ENCODE measurements around the gene CGB7. TPM values are rescaled to one million over a fixed set of nuclear protein-coding genes. Genes with fewer than 3 reads are reported as not detected.
A peak's percentile ranks its signal among the peaks of the same experiment; 100 is the strongest.

Gene CGB7
- total and polyA plus RNA-seq, 9 of the 15 experiments (the other 6 are each of a cell fraction or from before 2014, with no cell fraction given), result not detected

DNA sequence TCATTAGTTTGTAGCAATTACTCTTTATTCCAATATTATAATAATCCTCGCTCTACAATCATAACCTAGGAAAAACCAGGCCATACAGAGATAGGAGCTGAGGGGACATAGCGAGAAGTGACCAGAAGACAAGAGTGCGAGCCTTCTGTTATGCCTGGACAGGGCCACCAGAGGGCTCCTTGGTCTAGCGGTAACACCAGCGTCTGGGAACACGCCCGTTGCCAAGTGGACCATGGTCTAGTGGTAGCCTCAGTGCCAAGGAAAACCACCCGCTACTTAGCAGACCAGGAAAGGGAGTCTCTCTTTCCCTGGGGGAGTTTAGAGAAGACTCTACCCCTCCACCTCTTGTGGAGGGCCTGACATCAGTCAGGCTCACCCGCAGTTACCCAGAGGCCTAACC is 17.3 kb upstream of the CGB7 start (continued):
- TF ChIP-seq, protein P1, sequence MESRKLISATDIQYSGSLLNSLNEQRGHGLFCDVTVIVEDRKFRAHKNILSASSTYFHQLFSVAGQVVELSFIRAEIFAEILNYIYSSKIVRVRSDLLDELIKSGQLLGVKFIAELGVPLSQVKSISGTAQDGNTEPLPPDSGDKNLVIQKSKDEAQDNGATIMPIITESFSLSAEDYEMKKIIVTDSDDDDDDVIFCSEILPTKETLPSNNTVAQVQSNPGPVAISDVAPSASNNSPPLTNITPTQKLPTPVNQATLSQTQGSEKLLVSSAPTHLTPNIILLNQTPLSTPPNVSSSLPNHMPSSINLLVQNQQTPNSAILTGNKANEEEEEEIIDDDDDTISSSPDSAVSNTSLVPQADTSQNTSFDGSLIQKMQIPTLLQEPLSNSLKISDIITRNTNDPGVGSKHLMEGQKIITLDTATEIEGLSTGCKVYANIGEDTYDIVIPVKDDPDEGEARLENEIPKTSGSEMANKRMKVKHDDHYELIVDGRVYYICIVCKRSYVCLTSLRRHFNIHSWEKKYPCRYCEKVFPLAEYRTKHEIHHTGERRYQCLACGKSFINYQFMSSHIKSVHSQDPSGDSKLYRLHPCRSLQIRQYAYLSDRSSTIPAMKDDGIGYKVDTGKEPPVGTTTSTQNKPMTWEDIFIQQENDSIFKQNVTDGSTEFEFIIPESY (CRISPR knock-in tag; IDR thresholded peaks at IDR 0.05), result peak; percentile 58; the same call in 1 of the 2 replicates
- peak; percentile 56; the same call in 1 of the 2 replicates for TF ChIP-seq STAG1 (CRISPR knock-in tag; IDR thresholded peaks at IDR 0.05; ENCODE audit: borderline replicate concordance)
- TF ChIP-seq RAD21 (CRISPR knock-in tag; conservative IDR thresholded peaks at IDR 0.05 in 1 of 2, IDR thresholded peaks at IDR 0.05 in 1 of 2), result peak; percentile 66 to 85

DNA sequence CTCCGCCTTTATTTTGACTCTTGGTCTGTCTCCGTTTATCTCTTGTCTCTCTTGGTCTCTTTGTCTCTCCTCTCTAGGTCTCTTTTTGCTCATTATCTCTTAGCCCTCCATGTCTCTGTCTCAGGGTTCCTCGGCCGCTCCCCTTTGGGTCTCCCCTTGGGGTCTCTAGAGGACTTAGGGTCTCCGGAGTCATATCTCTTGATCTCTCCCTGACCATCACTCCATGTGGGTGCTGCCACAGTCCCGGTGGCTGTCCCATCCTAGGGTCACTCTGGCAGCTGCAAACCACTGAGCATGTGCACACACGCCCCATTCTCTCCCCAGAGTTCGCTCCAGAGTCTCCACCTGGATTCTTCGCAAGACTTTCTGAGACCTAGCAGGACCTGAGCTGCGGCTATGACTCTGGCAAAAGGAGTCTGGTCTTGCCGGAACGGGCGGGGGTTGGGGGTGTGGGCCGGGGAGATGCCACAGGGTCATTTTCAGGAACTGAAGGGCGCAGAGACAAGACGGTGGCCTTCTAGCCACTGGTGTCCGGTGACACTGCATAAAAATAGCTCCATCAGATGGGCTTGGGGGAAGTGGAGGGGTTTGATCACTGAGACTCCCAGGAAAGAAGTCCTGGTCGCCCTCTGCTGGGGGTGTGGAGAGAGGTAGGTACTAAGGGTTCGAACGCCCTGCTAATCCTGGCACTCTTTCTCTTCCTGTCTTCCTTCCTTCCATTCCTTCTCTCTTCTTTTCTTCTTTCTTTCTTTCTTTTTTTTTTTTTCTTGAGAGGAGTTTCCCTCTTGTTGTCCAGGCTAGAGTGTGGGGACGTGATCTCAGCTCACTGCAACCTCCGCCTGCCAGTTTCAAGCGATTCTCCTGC is 16.2 kb upstream of the CGB7 start:
- H3K27ac ChIP-seq (ENCODE audit: extremely low read depth, low read depth, low read length), result peak overlapping the region; percentile 52; the same call in 2 of the 3 replicates
- BruUV-seq (replicated peaks), result no TSS peak
- H3K9me1 ChIP-seq (ENCODE audit: control insufficient read depth, insufficient read depth, low read length), result no peaks in the 10 kb centered on the region
- FAIRE-seq, result peak; percentile 96
- H3K79me2 ChIP-seq (ENCODE audit: control insufficient read depth, insufficient read depth, low read length), result no peaks in the 10 kb centered on the region
- H4K20me1 ChIP-seq (replicated peaks; ENCODE audit: control insufficient read depth, insufficient read depth, low read length), result no peaks in the 10 kb centered on the region
- 30% methylated on average over 19 of the region's 23 CpGs for WGBS (ENCODE audit: insufficient coverage, low coverage, missing lambda C conversion rate)
- peak overlapping the region; percentile 47 for H3K4me2 ChIP-seq (ENCODE audit: insufficient read depth, low read length)
- ChIA-PET CTCF (ENCODE audit: low intra/inter-chr PET ratio) (interaction anchor here (0.5 to 1.0 kb wide), 6 partner anchors 54 to 279 kb away, joined by 3 to 5 read pairs (median 3); no protein-coding TSS in a partner anchor), POLR2A (interaction anchor here (0.5 to 1.0 kb wide), 7 partner anchors 9 to 278 kb away, joined by 3 to 4 read pairs (median 3); partner anchors contain the start of gene FTL)
- no peaks in the 10 kb centered on the region for H3K9me3 ChIP-seq (replicated peaks; ENCODE audit: control insufficient read depth, insufficient read depth, low read depth, low read length)
- H2AFZ ChIP-seq (ENCODE audit: low read depth, low read length), result peak overlapping the region; percentile 78
- in situ Hi-C loops (cut with MboI), result no loop called here
- no peaks in the 10 kb centered on the region for H3K36me3 ChIP-seq (ENCODE audit: control insufficient read depth, insufficient read depth, low read length)
- peaks cover 3 to 21% of the 10 kb centered on the region in 2 experiments; a peak in 4 of 5 replicates for H3K27me3 ChIP-seq (ENCODE audit: control insufficient read depth in 2 of 2, insufficient read depth in 2 of 2, low read length in 2 of 2)
- peaks cover 9 to 32% of the 10 kb centered on the region in 2 experiments; a peak in 4 of 5 replicates for H3K4me1 ChIP-seq (replicated peaks in 1 of 2; ENCODE audit: control insufficient read depth in 2 of 2, insufficient read depth in 2 of 2, low read length in 2 of 2)
- DNase-seq (ENCODE audit: extremely low read depth in 1 of 4, low spot score in 3 of 4), result peak; percentile 76 to 91 (median 82)
- peak overlapping the region; percentile 21 to 84 for H3K9ac ChIP-seq (ENCODE audit: insufficient read depth in 1 of 2, low read depth in 2 of 2, low read length in 2 of 2)
- no peak overlapping the region for H3K4me3 ChIP-seq
- intact Hi-C loops (cut with micrococcal nuclease), result loop anchor here (2.0 to 5.0 kb wide), 2 partner anchors 75 to 286 kb away; no protein-coding TSS in a partner anchor
- peak; percentile 95 for ATAC-seq
- TF ChIP-seq CBFA2T2 (conservative IDR thresholded peaks at IDR 0.05) (no peak), SLC30A9 (CRISPR knock-in tag; IDR thresholded peaks at IDR 0.05) (no peak), SIN3A (IDR thresholded peaks at IDR 0.05; ENCODE audit: borderline replicate concordance in 2 of 2, control insufficient read depth in 1 of 2, low read depth in 2 of 2, low read length in 2 of 2) (no peak), PRMT5 (CRISPR knock-in tag; IDR thresholded peaks at IDR 0.05) (no peak), HDAC8 (tag; IDR thresholded peaks at IDR 0.05) (no peak)
- TF ChIP-seq, protein P2, sequence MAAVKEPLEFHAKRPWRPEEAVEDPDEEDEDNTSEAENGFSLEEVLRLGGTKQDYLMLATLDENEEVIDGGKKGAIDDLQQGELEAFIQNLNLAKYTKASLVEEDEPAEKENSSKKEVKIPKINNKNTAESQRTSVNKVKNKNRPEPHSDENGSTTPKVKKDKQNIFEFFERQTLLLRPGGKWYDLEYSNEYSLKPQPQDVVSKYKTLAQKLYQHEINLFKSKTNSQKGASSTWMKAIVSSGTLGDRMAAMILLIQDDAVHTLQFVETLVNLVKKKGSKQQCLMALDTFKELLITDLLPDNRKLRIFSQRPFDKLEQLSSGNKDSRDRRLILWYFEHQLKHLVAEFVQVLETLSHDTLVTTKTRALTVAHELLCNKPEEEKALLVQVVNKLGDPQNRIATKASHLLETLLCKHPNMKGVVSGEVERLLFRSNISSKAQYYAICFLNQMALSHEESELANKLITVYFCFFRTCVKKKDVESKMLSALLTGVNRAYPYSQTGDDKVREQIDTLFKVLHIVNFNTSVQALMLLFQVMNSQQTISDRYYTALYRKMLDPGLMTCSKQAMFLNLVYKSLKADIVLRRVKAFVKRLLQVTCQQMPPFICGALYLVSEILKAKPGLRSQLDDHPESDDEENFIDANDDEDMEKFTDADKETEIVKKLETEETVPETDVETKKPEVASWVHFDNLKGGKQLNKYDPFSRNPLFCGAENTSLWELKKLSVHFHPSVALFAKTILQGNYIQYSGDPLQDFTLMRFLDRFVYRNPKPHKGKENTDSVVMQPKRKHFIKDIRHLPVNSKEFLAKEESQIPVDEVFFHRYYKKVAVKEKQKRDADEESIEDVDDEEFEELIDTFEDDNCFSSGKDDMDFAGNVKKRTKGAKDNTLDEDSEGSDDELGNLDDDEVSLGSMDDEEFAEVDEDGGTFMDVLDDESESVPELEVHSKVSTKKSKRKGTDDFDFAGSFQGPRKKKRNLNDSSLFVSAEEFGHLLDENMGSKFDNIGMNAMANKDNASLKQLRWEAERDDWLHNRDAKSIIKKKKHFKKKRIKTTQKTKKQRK (IDR thresholded peaks at IDR 0.05; ENCODE audit: borderline replicate concordance, low read depth, low read length), result no peak
- TF ChIP-seq, protein P3, sequence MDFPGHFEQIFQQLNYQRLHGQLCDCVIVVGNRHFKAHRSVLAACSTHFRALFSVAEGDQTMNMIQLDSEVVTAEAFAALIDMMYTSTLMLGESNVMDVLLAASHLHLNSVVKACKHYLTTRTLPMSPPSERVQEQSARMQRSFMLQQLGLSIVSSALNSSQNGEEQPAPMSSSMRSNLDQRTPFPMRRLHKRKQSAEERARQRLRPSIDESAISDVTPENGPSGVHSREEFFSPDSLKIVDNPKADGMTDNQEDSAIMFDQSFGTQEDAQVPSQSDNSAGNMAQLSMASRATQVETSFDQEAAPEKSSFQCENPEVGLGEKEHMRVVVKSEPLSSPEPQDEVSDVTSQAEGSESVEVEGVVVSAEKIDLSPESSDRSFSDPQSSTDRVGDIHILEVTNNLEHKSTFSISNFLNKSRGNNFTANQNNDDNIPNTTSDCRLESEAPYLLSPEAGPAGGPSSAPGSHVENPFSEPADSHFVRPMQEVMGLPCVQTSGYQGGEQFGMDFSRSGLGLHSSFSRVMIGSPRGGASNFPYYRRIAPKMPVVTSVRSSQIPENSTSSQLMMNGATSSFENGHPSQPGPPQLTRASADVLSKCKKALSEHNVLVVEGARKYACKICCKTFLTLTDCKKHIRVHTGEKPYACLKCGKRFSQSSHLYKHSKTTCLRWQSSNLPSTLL (IDR thresholded peaks at IDR 0.05), result no peak
